HK-2 (cell line): ENCODE measurements around the gene RABGAP1L.
"Not testable (repeated sequence)": the region's sequence is repeated elsewhere in the genome, so short reads cannot be mapped to it uniquely, and the experiment has no call there.

Source experiments
- DNase-seq: peaks from one replicate; pipeline ENCODE4 v3.0.0-alpha.2; 2018; ENCODE audit not compliant: unreplicated experiment

Gene RABGAP1L

DNA sequence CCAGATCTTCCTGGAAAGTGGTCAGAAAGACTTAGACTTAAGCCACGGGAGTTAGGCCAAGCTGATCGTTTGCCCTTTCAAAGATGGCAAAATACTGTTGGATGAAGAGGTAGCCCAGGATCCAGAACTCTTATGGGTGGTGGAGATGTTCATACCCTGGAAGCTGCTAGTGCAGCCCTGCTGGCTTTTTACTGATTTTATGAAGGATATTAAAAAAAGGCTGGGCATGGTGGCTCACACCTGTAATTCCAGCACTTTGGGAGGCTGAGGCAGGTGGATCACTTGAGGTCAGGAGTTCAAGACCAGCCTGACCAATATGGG lies 864.6 kb downstream of the RABGAP1L start:
- DNase-seq = not testable (repeated sequence)

DNA sequence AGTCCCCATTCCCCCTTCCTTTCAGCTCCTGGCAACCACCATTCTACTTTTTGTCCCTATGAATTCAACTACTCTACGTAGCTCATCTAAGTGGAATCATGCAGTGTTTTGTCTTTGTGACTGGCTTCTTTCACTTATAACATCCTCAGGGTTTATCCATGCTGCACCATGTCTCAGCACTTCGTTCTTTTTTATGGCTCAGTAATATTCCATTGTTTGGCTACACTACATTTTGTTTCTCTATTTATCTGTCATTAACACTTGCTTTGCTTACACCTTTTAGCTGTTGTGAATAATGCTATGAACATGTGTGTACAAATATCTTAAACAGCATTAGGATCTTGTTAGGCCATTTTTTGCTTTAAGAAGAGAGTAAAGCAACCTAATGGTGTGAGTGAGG lies 865.5 kb downstream of the RABGAP1L start:
- no peak for DNase-seq

DNA sequence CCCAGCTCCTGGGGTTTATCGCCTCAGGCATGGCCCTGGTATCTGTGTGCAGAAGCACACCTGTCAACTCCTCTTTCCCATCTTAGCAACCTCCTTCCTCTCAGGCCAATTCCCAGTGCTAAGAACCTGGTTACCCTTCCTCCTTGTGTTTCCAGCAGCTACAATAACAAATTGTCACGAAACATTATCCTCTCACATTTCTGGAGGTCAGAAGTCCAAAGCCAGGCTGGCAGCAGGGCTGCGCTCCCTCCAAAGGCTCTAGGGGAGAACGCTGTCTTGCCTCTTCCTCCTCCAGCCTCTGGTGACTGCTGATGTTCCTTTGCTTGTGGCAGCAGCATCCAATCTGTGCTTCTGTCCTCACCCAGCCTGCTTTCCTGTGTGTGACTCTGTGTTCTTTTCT lies 874.6 kb downstream of the RABGAP1L start:
- DNase-seq = no peak

DNA sequence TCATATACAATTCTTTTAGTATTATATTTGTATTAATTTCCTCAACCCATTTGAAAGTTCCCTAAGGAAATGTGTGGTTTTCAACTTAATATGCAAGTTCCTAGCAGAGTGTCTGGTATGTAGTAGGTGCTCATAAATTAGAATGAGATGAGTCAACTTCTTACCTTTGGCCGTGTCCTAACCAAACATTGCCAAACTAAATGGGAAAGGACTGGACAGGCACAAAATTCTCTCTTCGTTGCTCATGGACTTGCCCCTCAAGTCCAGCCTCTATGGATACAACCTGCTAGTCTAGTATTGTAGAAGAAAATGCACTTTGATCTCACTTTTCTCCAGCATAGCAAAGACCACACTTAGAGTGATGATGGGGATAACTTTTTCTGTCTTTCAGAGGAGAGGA lies 875.5 kb downstream of the RABGAP1L start:
- no peak for DNase-seq

DNA sequence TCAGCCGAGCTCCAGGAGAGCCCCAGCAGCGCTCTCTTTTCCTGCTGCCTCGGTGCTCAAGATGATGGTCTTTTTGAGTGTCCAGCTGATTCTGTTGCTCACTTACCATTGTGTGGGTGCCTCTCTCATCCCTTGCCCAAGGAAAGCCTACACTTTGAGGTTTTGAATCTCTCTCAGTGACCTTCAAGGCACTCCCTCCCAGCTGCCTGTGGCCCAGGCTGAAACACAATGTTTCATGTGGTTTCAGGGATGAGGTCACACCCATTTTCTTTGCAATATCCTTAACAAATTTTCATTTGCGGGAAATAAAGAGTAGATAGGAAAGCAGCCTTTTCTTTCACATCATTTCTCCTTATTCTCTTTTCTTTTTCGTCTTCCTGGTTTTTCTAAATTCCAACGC lies 876.5 kb downstream of the RABGAP1L start:
- DNase-seq = no peak

DNA sequence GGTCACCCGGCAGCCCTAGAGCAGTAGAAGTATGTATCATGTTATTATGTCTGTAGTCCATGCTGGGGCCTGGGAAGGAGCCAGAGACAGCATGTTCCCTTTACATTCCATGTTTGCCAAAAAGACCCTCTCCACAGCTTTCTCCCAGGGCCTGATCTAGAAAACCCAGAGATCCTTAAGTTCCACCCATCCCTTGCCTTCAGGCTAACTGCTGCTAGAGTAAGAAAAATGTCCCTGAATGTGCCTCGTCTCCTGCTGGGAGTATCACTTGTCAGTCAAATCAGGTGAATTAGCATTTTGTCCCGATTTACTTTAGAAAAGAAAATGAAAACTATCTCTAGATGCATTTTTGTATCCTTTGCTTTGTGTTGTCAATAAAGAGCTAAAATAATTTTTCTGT lies 877.2 kb downstream of the RABGAP1L start:
- DNase-seq = no peak

DNA sequence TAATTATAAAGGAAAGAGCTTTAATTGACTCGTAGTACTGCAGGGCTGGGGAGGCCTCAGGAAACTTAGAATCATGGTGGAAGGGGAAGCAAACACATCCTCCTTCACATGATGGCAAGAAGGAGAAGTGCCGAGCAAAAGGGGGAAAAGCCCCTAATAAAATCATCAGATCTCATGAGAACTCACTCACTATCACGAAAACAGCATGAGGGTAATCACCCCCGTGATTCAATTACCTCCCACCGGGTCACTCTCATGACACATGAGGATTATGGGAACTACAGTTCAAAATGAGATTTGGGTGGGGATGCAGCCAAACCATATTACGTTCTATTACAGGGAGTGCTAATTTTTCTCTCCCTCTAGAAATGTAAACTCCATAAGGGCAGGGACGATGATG lies 878.1 kb downstream of the RABGAP1L start:
- no peak for DNase-seq

DNA sequence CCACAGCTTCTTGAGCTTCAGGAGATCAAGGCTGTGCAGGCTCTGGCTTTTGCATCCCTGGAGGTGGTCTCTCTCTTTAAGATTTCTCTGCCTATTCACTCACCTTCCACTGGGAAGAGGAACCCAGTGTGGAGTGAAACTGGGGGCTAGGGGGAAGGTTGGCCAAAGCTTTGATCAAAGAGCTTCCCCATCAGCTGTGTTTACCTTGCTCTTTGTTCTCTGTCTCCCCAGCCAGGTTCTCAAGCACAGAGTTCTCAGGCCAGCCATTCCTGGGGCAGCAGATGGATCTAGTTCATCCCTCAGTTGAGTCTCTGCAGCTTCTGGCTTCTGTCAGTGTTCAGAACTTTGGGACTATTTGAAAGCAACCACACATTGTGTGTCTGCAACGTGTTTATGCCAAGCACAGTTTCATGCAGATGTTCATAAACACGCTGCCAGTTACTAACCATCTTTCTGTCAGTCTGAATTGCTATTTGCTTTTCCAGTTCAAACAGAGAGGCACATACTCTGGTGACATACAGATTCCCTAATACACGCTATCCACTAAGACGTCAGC lies 881.1 kb downstream of the RABGAP1L start:
- no peak for DNase-seq

DNA sequence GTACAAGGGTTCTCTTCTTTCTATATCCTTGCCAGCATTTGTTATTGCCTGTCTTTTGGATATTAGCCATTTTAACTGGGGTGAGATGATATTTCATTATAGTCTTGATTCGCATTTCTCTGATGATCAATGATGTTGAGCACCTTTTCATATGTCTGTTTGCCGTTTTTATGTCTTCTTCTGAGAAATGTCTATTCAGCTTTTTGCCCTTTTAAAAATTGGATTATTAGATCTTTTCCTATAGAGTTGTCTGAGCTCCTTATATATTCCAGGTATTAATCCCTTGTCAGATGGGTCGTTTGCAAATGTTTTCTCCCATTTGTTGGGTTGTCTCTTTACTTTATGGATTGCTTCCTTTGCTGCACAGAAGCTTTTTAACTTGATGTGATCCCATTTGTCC lies 883.3 kb downstream of the RABGAP1L start:
- no peak for DNase-seq

DNA sequence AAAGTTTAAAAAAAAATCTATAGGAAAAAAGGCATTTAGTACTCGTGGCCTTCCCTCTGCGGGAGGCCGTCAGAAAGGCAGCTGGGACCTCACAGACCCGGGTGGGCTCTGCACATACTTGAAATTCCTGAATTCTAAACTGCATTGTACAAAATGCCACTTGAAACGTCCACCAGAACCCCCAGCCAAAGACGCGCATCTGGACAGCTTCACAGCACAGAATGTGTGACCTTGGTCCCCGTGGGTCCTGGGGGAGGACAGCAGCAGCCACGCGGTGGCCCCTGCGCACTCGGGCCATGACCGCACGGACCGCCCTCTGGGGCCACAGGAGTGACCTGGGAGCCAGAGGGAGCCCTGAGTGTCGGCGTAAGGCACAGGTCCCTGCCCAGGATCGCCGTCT lies 884.5 kb downstream of the RABGAP1L start:
- DNase-seq = no peak

DNA sequence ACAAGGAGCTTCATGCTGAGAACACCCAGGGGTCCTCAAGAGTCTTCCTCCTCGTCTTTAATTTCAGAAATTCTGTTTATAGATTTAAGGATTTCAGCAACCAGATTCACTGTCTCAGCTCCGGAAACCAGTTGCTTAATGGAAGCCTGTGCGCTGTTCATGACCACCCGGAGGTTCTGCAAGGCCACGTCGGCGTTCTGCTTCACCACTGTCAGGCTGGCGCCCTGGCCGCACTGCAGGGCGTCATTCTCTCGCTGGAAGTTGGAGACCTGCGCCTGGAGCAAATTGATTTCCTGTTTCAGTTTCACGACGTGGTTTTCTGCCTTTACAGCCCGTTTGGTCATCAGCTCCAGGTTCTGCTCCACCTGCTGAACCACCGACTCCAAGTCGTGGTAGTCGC lies 885.3 kb downstream of the RABGAP1L start:
- not testable (repeated sequence) for DNase-seq
